HS-5 (cell line): ENCODE results near the gene CX3CL1.

ENCODE experiments used
- DNase-seq: peaks from one replicate; pipeline ENCODE4 v3.0.0-alpha.2; 2012; ENCODE audit warnings: low read depth

The CX3CL1 gene

GRCh38 chr16:57405097-57405496 is 32.8 kb downstream of the CX3CL1 start:
- no peak for DNase-seq

GRCh38 chr16:57406881-57407280 is 34.6 kb downstream of the CX3CL1 start:
- DNase-seq, result no peak

GRCh38 chr16:57407521-57408353 is 35.4 kb downstream of the CX3CL1 start:
- no peak for DNase-seq

- no peak for DNase-seq
Measured at GRCh38 chr16:57409065-57409464, 36.8 kb downstream of the CX3CL1 start.

DNA sequence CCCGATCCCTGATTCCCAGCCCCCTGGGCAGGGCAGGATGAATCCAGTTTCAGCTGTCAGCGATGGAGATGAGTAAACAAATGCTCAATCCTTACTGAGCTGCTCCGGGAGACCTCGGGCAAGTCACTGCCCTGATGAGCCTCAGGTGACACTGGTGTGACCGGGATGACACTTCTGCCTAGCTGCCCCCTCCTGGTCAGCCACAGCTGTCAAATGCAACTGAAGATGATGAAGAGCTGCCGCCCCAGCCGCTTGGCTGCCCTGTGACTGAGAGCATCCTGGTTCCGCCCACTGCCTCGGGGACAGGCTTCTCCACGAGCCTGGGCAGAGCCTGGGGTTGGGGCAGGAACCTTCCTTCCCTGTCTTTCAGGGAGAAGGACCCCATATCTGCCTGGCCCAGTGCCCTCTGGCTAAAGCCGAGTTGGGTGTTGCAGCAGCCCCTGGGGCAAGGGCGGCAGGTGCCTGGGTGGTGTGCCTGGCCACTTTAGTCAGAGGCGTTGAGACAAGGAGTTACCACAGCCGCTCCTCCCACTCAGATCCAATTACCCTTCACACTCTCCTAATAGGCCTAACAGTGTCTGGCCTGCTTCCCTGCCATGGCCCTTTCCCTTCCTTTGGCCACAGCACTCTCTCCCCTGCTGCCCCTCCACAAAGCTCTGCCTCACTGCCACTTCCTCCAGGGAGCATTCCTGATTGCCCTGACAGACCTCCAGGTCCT is 37.7 kb downstream of the CX3CL1 start:
- no peak for DNase-seq

- no peak for DNase-seq
Measured at GRCh38 chr16:57411362-57411976, 39.2 kb downstream of the CX3CL1 start.

DNA sequence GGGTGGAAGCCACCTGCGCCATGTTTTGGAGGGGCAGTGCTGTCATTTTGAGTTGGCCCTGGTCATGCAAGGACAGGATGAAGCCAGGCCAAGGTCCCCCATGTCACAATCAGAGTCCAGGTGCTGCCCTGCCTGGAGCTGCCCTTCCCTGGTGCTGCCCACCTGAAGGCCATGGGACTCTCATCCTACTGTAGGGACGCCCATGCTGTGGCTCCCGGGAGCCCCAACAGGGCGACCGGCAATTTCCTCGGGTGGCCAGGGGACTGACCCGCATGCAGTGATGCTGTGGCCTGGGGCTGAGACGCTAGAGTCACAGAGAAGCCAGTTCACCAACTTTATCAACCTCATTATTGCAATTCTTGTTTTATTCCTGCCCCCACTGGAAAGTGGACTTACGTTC is 40.3 kb downstream of the CX3CL1 start:
- DNase-seq, result no peak

- no peak for DNase-seq
Measured at GRCh38 chr16:57413301-57413730, 41.0 kb downstream of the CX3CL1 start.

GRCh38 chr16:57413733-57414132 is 41.4 kb downstream of the CX3CL1 start:
- no peak for DNase-seq

DNA sequence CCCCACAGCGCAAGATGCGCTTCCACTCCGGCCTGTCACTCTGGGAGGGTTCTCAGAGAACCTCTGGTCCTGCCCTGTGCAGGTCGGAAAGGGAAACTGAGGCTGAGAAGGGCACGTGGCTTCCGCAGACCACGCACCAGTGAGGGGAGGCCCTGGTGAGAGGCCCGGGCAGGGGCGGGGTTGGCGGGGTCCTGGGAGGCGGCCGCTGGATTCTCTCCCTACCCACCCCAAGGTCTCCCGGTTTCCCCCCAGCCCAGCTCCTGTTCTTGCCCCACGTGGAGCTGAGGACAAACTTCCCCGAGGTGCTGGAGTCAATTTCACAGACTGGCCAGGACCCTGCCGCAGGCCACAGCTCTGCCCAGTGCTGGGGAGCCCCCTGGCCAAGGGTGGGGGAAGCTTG is 43.8 kb downstream of the CX3CL1 start:
- DNase-seq, result no peak

DNA sequence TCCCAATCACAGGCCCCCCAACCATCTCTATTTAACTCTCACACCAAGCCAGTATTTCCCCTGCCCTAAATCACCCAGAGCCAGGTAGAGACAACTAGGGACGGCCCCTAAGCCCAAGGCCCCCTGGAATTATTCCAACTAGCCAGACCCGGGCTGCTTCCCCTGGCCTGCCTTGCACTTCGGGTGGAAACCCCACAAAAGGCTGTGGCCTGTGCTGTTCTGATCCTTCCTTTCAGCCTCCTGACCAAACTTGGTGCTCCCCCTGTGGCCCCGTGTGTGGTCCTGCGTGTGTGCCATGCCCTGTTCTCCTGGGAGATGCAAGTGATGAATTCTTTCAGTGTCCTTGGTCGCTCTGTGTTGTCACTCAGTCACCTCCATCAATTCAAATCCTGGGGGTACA is 47.2 kb downstream of the CX3CL1 start:
- DNase-seq, result no peak

- no peak for DNase-seq
Measured at GRCh38 chr16:57422026-57422944, 50.0 kb downstream of the CX3CL1 start.

GRCh38 chr16:57423152-57423551 is 50.9 kb downstream of the CX3CL1 start:
- DNase-seq, result no peak

GRCh38 chr16:57424583-57424982 is 52.3 kb downstream of the CX3CL1 start:
- no peak for DNase-seq

GRCh38 chr16:57426356-57426755 is 54.1 kb downstream of the CX3CL1 start:
- no peak for DNase-seq

- DNase-seq, result no peak
Measured at GRCh38 chr16:57427307-57427706, 55.0 kb downstream of the CX3CL1 start.

DNA sequence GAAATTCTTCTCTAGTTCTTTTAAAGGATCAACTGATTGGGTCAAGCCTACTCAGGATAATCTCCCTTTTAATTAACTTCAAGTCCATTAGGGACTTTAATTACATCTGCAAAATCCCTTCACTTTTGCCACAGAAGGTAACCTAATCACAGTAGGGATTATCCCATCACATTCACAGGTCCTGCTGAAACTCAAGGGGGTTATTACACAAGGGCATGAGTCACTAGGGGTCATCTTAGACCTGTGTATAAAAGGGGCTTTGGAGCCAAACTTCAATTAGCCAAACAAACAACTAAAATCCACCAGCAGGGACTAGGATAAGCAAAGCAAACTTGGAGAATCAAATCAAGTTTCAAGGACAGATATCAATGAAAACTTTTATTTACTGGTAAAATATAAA is 55.5 kb downstream of the CX3CL1 start:
- DNase-seq, result no peak

- no peak for DNase-seq
Measured at GRCh38 chr16:57430955-57431354, 58.7 kb downstream of the CX3CL1 start.

- DNase-seq, result no peak
Measured at GRCh38 chr16:57432505-57432904, 60.2 kb downstream of the CX3CL1 start.

GRCh38 chr16:57432989-57433388 is 60.7 kb downstream of the CX3CL1 start:
- no peak for DNase-seq

GRCh38 chr16:57434003-57434402 is 61.7 kb downstream of the CX3CL1 start:
- DNase-seq, result no peak
